Mucosa of stomach (tissue), 1 donor: Measurements from ENCODE around the gene PRKN.

Source experiments
- H3K27me3 ChIP-seq: one replicate; pipeline ENCODE4 v1.7.0; 2013; ENCODE audit warnings: mild to moderate bottlenecking, low read length; ENCODE audit not compliant: control insufficient read depth, insufficient read depth
- H3K36me3 ChIP-seq: one replicate; pipeline ENCODE4 v1.7.0; 2013; ENCODE audit warnings: low read length; ENCODE audit not compliant: control insufficient read depth, insufficient read depth
- H3K4me1 ChIP-seq: one replicate; pipeline ENCODE4 v1.7.0; 2013; ENCODE audit warnings: mild to moderate bottlenecking, low read length; ENCODE audit not compliant: control insufficient read depth, insufficient read depth
- H3K4me3 ChIP-seq: one replicate; pipeline ENCODE4 v1.7.0; 2013; ENCODE audit warnings: low read length
- H3K9ac ChIP-seq: one replicate; pipeline ENCODE4 v1.7.0; 2013; ENCODE audit warnings: mild to moderate bottlenecking, low read length, moderate library complexity
- H3K9me3 ChIP-seq: one replicate; pipeline ENCODE4 v1.7.0; 2013; ENCODE audit warnings: mild to moderate bottlenecking, low read length, moderate library complexity; ENCODE audit not compliant: control insufficient read depth
- donor health status: Pancreatic carcinoma.

Gene PRKN

GRCh38 chr6:162612613-162613012, 115.0 kb downstream of the PRKN start:
- H3K9ac ChIP-seq = no peak overlapping the region
- no peaks in the 10 kb centered on the region for H3K9me3 ChIP-seq
- no peaks in the 10 kb centered on the region for H3K36me3 ChIP-seq
- H3K4me1 ChIP-seq = no peaks in the 10 kb centered on the region
- H3K4me3 ChIP-seq = no peak overlapping the region
- H3K27me3 ChIP-seq = no peaks in the 10 kb centered on the region

GRCh38 chr6:162610351-162610750, 117.2 kb downstream of the PRKN start:
- no peak overlapping the region for H3K9ac ChIP-seq
- H3K36me3 ChIP-seq = no peaks in the 10 kb centered on the region
- H3K9me3 ChIP-seq = no peaks in the 10 kb centered on the region
- no peak overlapping the region for H3K4me3 ChIP-seq
- no peaks in the 10 kb centered on the region for H3K4me1 ChIP-seq
- no peaks in the 10 kb centered on the region for H3K27me3 ChIP-seq

- Histone ChIP-seq H3K4me1 (no peaks in the 10 kb centered on the region), H3K9me3 (no peaks in the 10 kb centered on the region), H3K9ac (no peak overlapping the region), H3K27me3 (no peaks in the 10 kb centered on the region), H3K36me3 (no peaks in the 10 kb centered on the region), H3K4me3 (no peak overlapping the region)
These were observed 121.7 kb downstream of the PRKN start for GRCh38 chr6:162605881-162606280.

- Histone ChIP-seq H3K4me1 (no peaks in the 10 kb centered on the region), H3K9me3 (no peaks in the 10 kb centered on the region), H3K4me3 (no peak overlapping the region), H3K27me3 (no peaks in the 10 kb centered on the region), H3K9ac (no peak overlapping the region), H3K36me3 (no peaks in the 10 kb centered on the region)
These were observed 124.1 kb downstream of the PRKN start for GRCh38 chr6:162603231-162604015.

GRCh38 chr6:162602759-162603158, 124.8 kb downstream of the PRKN start:
- Histone ChIP-seq H3K27me3 (no peaks in the 10 kb centered on the region), H3K4me1 (no peaks in the 10 kb centered on the region), H3K9ac (no peak overlapping the region), H3K4me3 (no peak overlapping the region), H3K9me3 (no peaks in the 10 kb centered on the region), H3K36me3 (no peaks in the 10 kb centered on the region)

- Histone ChIP-seq H3K4me1 (no peaks in the 10 kb centered on the region), H3K4me3 (no peak overlapping the region), H3K27me3 (no peaks in the 10 kb centered on the region), H3K9me3 (no peaks in the 10 kb centered on the region), H3K9ac (no peak overlapping the region), H3K36me3 (no peaks in the 10 kb centered on the region)
These were observed 130.9 kb downstream of the PRKN start for GRCh38 chr6:162596676-162597075.

- no peaks in the 10 kb centered on the region for H3K36me3 ChIP-seq
These were observed 136.0 kb downstream of the PRKN start for GRCh38 chr6:162591517-162591916.

GRCh38 chr6:162581988-162582780, 145.4 kb downstream of the PRKN start:
- Histone ChIP-seq H3K36me3 (no peaks in the 10 kb centered on the region), H3K4me1 (no peaks in the 10 kb centered on the region), H3K9me3 (no peaks in the 10 kb centered on the region), H3K9ac (no peak overlapping the region), H3K27me3 (no peaks in the 10 kb centered on the region), H3K4me3 (no peak overlapping the region)

More at GRCh38 chr6:162591517-162591916, 136.0 kb downstream of the PRKN start:
- H3K27me3 ChIP-seq = no peaks in the 10 kb centered on the region
- H3K4me1 ChIP-seq = no peaks in the 10 kb centered on the region
- H3K9ac ChIP-seq = no peak overlapping the region
- no peaks in the 10 kb centered on the region for H3K9me3 ChIP-seq
- no peak overlapping the region for H3K4me3 ChIP-seq

GRCh38 chr6:162580619-162581018, 146.9 kb downstream of the PRKN start:
- Histone ChIP-seq H3K9me3 (no peaks in the 10 kb centered on the region), H3K9ac (no peak overlapping the region), H3K4me1 (no peaks in the 10 kb centered on the region), H3K27me3 (no peaks in the 10 kb centered on the region), H3K4me3 (no peak overlapping the region), H3K36me3 (no peaks in the 10 kb centered on the region)

- Histone ChIP-seq H3K9me3 (no peaks in the 10 kb centered on the region), H3K36me3 (no peaks in the 10 kb centered on the region), H3K9ac (no peak overlapping the region), H3K27me3 (no peaks in the 10 kb centered on the region), H3K4me1 (no peaks in the 10 kb centered on the region), H3K4me3 (no peak overlapping the region)
These were observed 151.6 kb downstream of the PRKN start for GRCh38 chr6:162576016-162576415.

- Histone ChIP-seq H3K4me3 (no peak overlapping the region), H3K9ac (no peak overlapping the region), H3K4me1 (no peaks in the 10 kb centered on the region), H3K36me3 (no peaks in the 10 kb centered on the region), H3K9me3 (no peaks in the 10 kb centered on the region), H3K27me3 (no peaks in the 10 kb centered on the region)
These were observed 155.3 kb downstream of the PRKN start for GRCh38 chr6:162572240-162572639.

- H3K4me3 ChIP-seq = no peak overlapping the region
- H3K27me3 ChIP-seq = no peaks in the 10 kb centered on the region
- H3K36me3 ChIP-seq = no peaks in the 10 kb centered on the region
- no peaks in the 10 kb centered on the region for H3K4me1 ChIP-seq
- H3K9me3 ChIP-seq = no peaks in the 10 kb centered on the region
- H3K9ac ChIP-seq = no peak overlapping the region
These were observed 159.3 kb downstream of the PRKN start for GRCh38 chr6:162568266-162568665.
